Osteoblast (primary cell): Measurements from ENCODE around the gene TSPAN11. TPM values are rescaled to one million over a fixed set of nuclear protein-coding genes. Genes with fewer than 3 reads are reported as not detected.
A peak's percentile ranks its signal among the peaks of the same experiment; 100 is the strongest.

Experiments used
- DNase-seq: peaks from one replicate; pipeline ENCODE4 v3.0.0; 2011; ENCODE audit warnings: low spot score, mixed read lengths; ENCODE audit not compliant: insufficient read length; ENCODE audit errors: missing footprints
- H2AFZ ChIP-seq: 2 replicates; pipeline ENCODE4 v1.6.0; 2011; ENCODE audit warnings: mild to moderate bottlenecking, low read length
- H3K27ac ChIP-seq: 2 replicates; pipeline ENCODE4 v1.5.1; 2011; ENCODE audit warnings: mild to moderate bottlenecking, low read depth, low read length, moderate library complexity
- H3K27me3 ChIP-seq: 2 replicates; pipeline ENCODE4 v1.6.0; 2012; ENCODE audit warnings: mild to moderate bottlenecking, control low read depth, inconsistent platforms, low read length, moderate library complexity; ENCODE audit not compliant: insufficient read depth
- H3K36me3 ChIP-seq: 2 replicates; pipeline ENCODE4 v1.5.1; 2011; ENCODE audit warnings: mild to moderate bottlenecking, low read length, control low read depth, moderate library complexity; ENCODE audit not compliant: insufficient read depth
- H3K4me1 ChIP-seq: 2 replicates; pipeline ENCODE4 v1.5.1; 2011; ENCODE audit warnings: mild to moderate bottlenecking, low read length, control low read depth, moderate library complexity; ENCODE audit not compliant: insufficient read depth
- H3K4me2 ChIP-seq: 2 replicates; pipeline ENCODE4 v1.6.0; 2011; ENCODE audit warnings: mild to moderate bottlenecking, low read length; ENCODE audit not compliant: insufficient read depth
- H3K4me3 ChIP-seq: fragments of 200-600 bp; sonication (generic); 3 replicates; pipeline ENCODE4 v1.5.1; 2012; ENCODE audit warnings: mild to moderate bottlenecking, low read length, inconsistent platforms; ENCODE audit not compliant: insufficient read depth
- H3K79me2 ChIP-seq: 2 replicates; pipeline ENCODE4 v1.6.0; 2012; ENCODE audit warnings: mild to moderate bottlenecking, low read length, control low read depth, inconsistent platforms; ENCODE audit not compliant: insufficient read depth
- H3K9me3 ChIP-seq: 2 replicates; pipeline ENCODE4 v1.5.1; 2011; ENCODE audit warnings: low read depth, low read length, control low read depth
- H4K20me1 ChIP-seq: 2 replicates; pipeline ENCODE4 v1.6.0; 2012; ENCODE audit warnings: mild to moderate bottlenecking, low read length, control low read depth; ENCODE audit not compliant: insufficient read depth
- CTCF ChIP-seq: IDR thresholded peaks from 2 replicates; pipeline ENCODE4 v1.5.1; 2011; ENCODE audit warnings: mild to moderate bottlenecking, low read depth, low read length, moderate library complexity; ENCODE audit errors: extremely low read depth
- total RNA-seq: library from RNA; depleted of rRNA; stranded (reverse); fragments of >200 nt; gene quantifications from 2 replicates; pipeline ENCODE4 v1.2.3, GENCODE V29; 2012

TSPAN11 gene
- total RNA-seq, 1 donor = 5.4 TPM

DNA sequence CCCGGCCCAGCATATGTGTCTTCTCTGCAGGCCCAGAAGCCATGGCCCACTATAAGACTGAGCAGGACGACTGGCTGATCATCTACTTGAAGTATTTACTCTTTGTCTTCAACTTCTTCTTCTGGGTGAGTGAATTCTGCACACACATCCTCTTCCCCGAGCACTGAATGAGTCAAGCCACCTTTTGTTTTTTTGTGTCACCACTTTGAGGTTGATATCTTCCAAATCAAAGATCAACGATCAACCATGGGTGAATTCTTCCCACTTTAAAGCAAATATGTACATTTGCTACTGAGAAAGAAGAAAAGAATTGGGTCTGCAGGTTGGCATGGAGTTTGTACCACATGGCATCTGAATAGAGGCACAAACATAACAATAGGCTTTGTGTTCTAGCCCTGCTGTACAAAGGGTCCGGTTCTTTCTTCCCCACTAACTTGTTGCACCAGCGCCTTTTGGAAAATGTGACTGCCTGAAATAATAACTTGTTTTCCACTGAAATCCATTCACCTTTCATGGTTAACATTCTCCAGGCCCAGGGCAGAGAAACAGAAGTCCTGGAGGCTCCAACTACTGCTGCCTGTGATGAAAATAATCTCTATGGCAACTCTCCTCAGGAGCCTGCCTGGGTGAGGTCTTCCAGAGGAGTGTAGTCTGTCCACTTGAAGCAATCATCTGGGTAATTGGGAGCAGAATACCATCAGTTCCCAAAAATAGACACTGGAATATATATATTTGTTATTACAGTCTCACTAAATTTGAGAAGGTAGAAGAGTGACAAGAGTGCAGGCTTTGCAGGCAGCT is 27.6 kb downstream of the TSPAN11 start:
- no peaks in the 10 kb centered on the region for H3K36me3 ChIP-seq
- no peaks in the 10 kb centered on the region for H3K79me2 ChIP-seq
- H2AFZ ChIP-seq = no peak overlapping the region
- H3K4me2 ChIP-seq = no peak overlapping the region
- H4K20me1 ChIP-seq = no peaks in the 10 kb centered on the region
- peak; percentile 69 for DNase-seq
- peaks cover 4% of the 10 kb centered on the region for H3K27me3 ChIP-seq
- H3K27ac ChIP-seq = no peak overlapping the region
- H3K4me3 ChIP-seq = no peak overlapping the region
- H3K4me1 ChIP-seq = no peaks in the 10 kb centered on the region
- no peak for TF ChIP-seq CTCF
- H3K9me3 ChIP-seq = no peaks in the 10 kb centered on the region

DNA sequence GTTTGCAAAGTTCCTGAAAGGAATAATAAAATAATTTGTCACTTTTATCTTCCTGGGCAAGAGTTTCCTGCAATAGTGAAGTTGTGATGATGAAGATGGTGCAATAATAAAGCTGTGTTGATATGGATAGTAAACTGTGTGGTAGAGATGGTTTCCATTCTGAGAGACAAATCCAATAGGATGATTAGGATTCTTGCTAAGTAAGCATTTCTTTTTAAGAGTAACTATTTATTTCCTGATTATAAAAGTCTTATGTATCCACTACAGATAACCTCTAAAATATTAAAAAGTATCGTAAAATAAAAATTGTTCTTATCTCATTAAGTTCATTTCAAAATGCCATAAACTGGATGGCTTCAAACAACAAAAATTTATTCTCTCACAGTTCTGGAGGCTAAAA is 28.7 kb downstream of the TSPAN11 start:
- no peak for TF ChIP-seq CTCF
- Histone ChIP-seq H2AFZ (no peak overlapping the region), H3K27me3 (peaks cover 4% of the 10 kb centered on the region), H3K4me2 (no peak overlapping the region), H3K4me3 (no peak overlapping the region), H3K27ac (no peak overlapping the region), H3K9me3 (no peaks in the 10 kb centered on the region), H3K36me3 (no peaks in the 10 kb centered on the region), H3K4me1 (no peaks in the 10 kb centered on the region), H3K79me2 (no peaks in the 10 kb centered on the region), H4K20me1 (no peaks in the 10 kb centered on the region)
- DNase-seq = no peak

GRCh38 chr12:30959110-30959710 is 32.7 kb downstream of the TSPAN11 start:
- Histone ChIP-seq H3K27me3 (peaks cover 12% of the 10 kb centered on the region), H3K4me1 (no peaks in the 10 kb centered on the region), H3K4me3 (no peak overlapping the region), H3K9me3 (no peaks in the 10 kb centered on the region), H3K79me2 (no peaks in the 10 kb centered on the region), H2AFZ (no peak overlapping the region), H3K27ac (no peak overlapping the region), H3K36me3 (no peaks in the 10 kb centered on the region), H3K4me2 (no peak overlapping the region), H4K20me1 (no peaks in the 10 kb centered on the region)
- DNase-seq = peak; percentile 47
- no peak for TF ChIP-seq CTCF

GRCh38 chr12:30959778-30960177 is 33.2 kb downstream of the TSPAN11 start:
- peak; percentile 44 for DNase-seq
- Histone ChIP-seq H3K4me2 (no peak overlapping the region), H3K27me3 (peaks cover 12% of the 10 kb centered on the region), H3K36me3 (no peaks in the 10 kb centered on the region), H2AFZ (no peak overlapping the region), H3K4me3 (no peak overlapping the region), H4K20me1 (no peaks in the 10 kb centered on the region), H3K4me1 (no peaks in the 10 kb centered on the region), H3K9me3 (no peaks in the 10 kb centered on the region), H3K27ac (no peak overlapping the region), H3K79me2 (no peaks in the 10 kb centered on the region)
- TF ChIP-seq CTCF = no peak
